ENCODE data around the gene TRIM65.

The TRIM65 gene

GRCh38 chr17:75896415-75897159 is at the start of gene TRIM65:
TSS of gene TRIM65 (minus strand) at chr17:75896951. CDS start at chr17:75896937, 14 bp downstream.
- Mint-ChIP-seq H3K27ac (peak within 1 kb of the TSS; percentile 39), H3K27me3 (ENCODE audit: low read depth, poor library complexity) (peaks cover 9% of the 10 kb centered on the region), H3K36me3 (ENCODE audit: low read depth) (peaks cover 18% of the 10 kb centered on the region), H3K9me3 (no peaks in the 10 kb centered on the region), H3K4me3 (peak within 1 kb of the TSS; percentile 74), H3K4me1 (peaks cover 31% of the 10 kb centered on the region)
- TF ChIP-seq CTCF (IDR thresholded peaks at IDR 0.05): no peak
- peak; percentile 84 for DNase-seq

GRCh38 chr17:75945211-75945610 is 48.5 kb upstream of the TRIM65 start:
- no peak for DNase-seq
- Mint-ChIP-seq H3K27ac (no peak overlapping the region), H3K9me3 (no peaks in the 10 kb centered on the region), H3K4me3 (no peak overlapping the region), H3K36me3 (ENCODE audit: low read depth) (peaks cover 34% of the 10 kb centered on the region), H3K27me3 (ENCODE audit: low read depth, poor library complexity) (peaks cover 7% of the 10 kb centered on the region), H3K4me1 (peaks cover 21% of the 10 kb centered on the region)
- no peak for TF ChIP-seq CTCF (IDR thresholded peaks at IDR 0.05)

- no peak overlapping the region for H3K4me3 Mint-ChIP-seq
- TF ChIP-seq CTCF (IDR thresholded peaks at IDR 0.05): no peak
- no peak for DNase-seq
- H3K27me3 Mint-ChIP-seq (ENCODE audit: low read depth, poor library complexity): peaks cover 7% of the 10 kb centered on the region
- no peak overlapping the region for H3K27ac Mint-ChIP-seq
- peaks cover 21% of the 10 kb centered on the region for H3K4me1 Mint-ChIP-seq
- H3K36me3 Mint-ChIP-seq (ENCODE audit: low read depth): peaks cover 24% of the 10 kb centered on the region
- H3K9me3 Mint-ChIP-seq: no peaks in the 10 kb centered on the region
Measured at GRCh38 chr17:75943491-75943890, 46.7 kb upstream of the TRIM65 start.

GRCh38 chr17:75942473-75942872 is 45.7 kb upstream of the TRIM65 start:
- DNase-seq: no peak
- H3K4me1 Mint-ChIP-seq: peaks cover 21% of the 10 kb centered on the region
- H3K36me3 Mint-ChIP-seq (ENCODE audit: low read depth): peaks cover 18% of the 10 kb centered on the region
- H3K27ac Mint-ChIP-seq: no peak overlapping the region
- no peak overlapping the region for H3K4me3 Mint-ChIP-seq
- TF ChIP-seq CTCF (IDR thresholded peaks at IDR 0.05): no peak
- H3K27me3 Mint-ChIP-seq (ENCODE audit: low read depth, poor library complexity): peaks cover 7% of the 10 kb centered on the region
- no peaks in the 10 kb centered on the region for H3K9me3 Mint-ChIP-seq

GRCh38 chr17:75941442-75941819 is 44.7 kb upstream of the TRIM65 start:
- no peak for TF ChIP-seq CTCF (IDR thresholded peaks at IDR 0.05)
- no peak overlapping the region for H3K27ac Mint-ChIP-seq
- H3K9me3 Mint-ChIP-seq: no peaks in the 10 kb centered on the region
- H3K27me3 Mint-ChIP-seq (ENCODE audit: low read depth, poor library complexity): peaks cover 4% of the 10 kb centered on the region
- H3K36me3 Mint-ChIP-seq (ENCODE audit: low read depth): peaks cover 12% of the 10 kb centered on the region
- H3K4me3 Mint-ChIP-seq: peak overlapping the region; percentile 76
- DNase-seq: no peak
- H3K4me1 Mint-ChIP-seq: peaks cover 21% of the 10 kb centered on the region
